ENCODE results near the gene HIRIP3.
A peak's percentile ranks its signal among the peaks of the same experiment; 100 is the strongest.
"Not testable (repeated sequence)": the region's sequence is repeated elsewhere in the genome, so short reads cannot be mapped to it uniquely, and the experiment has no call there.

HIRIP3 gene

GRCh38 chr16:29972992-29973383 is 22.4 kb downstream of the HIRIP3 start:
- no CpG with 5 or more reads among the region's 6 CpGs for WGBS (ENCODE audit: insufficient coverage, insufficient read length)
- Histone ChIP-seq H3K27ac (ENCODE audit: low read length) (no peak overlapping the region), H3K27me3 (ENCODE audit: control insufficient read depth, insufficient read depth, low read length) (no peaks in the 10 kb centered on the region; the same call in 1 of the 2 replicates), H3K36me3 (ENCODE audit: control insufficient read depth, insufficient read depth, low read length) (peaks cover 5% of the 10 kb centered on the region; the same call in 1 of the 2 replicates), H3K4me3 (ENCODE audit: low read length) (no peak overlapping the region), H3K9me3 (ENCODE audit: control insufficient read depth, insufficient read depth, low read length) (no peaks in the 10 kb centered on the region), H3K4me1 (ENCODE audit: control insufficient read depth, insufficient read depth, low read length) (0 out of 2 replicates have a peak, but pooled peaks cover 4% of the 10 kb centered on the region)
- DNase-seq (ENCODE audit: low read depth, low spot score) = no peak

GRCh38 chr16:29972500-29972899 is 22.9 kb downstream of the HIRIP3 start:
- no peaks in the 10 kb centered on the region for H3K9me3 ChIP-seq (ENCODE audit: control insufficient read depth, insufficient read depth, low read length)
- H3K4me3 ChIP-seq (ENCODE audit: low read length) = no peak overlapping the region
- WGBS (ENCODE audit: insufficient coverage, insufficient read length) = no CpG with 5 or more reads among the region's 1 CpG
- H3K4me1 ChIP-seq (ENCODE audit: control insufficient read depth, insufficient read depth, low read length) = 0 out of 2 replicates have a peak, but pooled peaks cover 4% of the 10 kb centered on the region
- peaks cover 3% of the 10 kb centered on the region; the same call in 1 of the 2 replicates for H3K36me3 ChIP-seq (ENCODE audit: control insufficient read depth, insufficient read depth, low read length)
- H3K27me3 ChIP-seq (ENCODE audit: control insufficient read depth, insufficient read depth, low read length) = no peaks in the 10 kb centered on the region; the same call in 1 of the 2 replicates
- H3K27ac ChIP-seq (ENCODE audit: low read length) = no peak overlapping the region
- DNase-seq (ENCODE audit: low read depth, low spot score) = no peak

- Histone ChIP-seq H3K9me3 (ENCODE audit: control insufficient read depth, insufficient read depth, low read length) (no peaks in the 10 kb centered on the region), H3K36me3 (ENCODE audit: control insufficient read depth, insufficient read depth, low read length) (peaks cover 3% of the 10 kb centered on the region; the same call in 1 of the 2 replicates), H3K4me3 (ENCODE audit: low read length) (no peak overlapping the region), H3K27ac (ENCODE audit: low read length) (no peak overlapping the region), H3K27me3 (ENCODE audit: control insufficient read depth, insufficient read depth, low read length) (no peaks in the 10 kb centered on the region; the same call in 1 of the 2 replicates), H3K4me1 (ENCODE audit: control insufficient read depth, insufficient read depth, low read length) (0 out of 2 replicates have a peak, but pooled peaks cover 4% of the 10 kb centered on the region)
- no peak for DNase-seq (ENCODE audit: low read depth, low spot score)
- no CpG with 5 or more reads among the region's 8 CpGs for WGBS (ENCODE audit: insufficient coverage, insufficient read length)
Observed at GRCh38 chr16:29971304-29971703, 24.1 kb downstream of the HIRIP3 start.

GRCh38 chr16:29968205-29968604 is 27.2 kb downstream of the HIRIP3 start:
- Histone ChIP-seq H3K9me3 (ENCODE audit: control insufficient read depth, insufficient read depth, low read length) (no peaks in the 10 kb centered on the region), H3K27me3 (ENCODE audit: control insufficient read depth, insufficient read depth, low read length) (no peaks in the 10 kb centered on the region; the same call in 1 of the 2 replicates), H3K27ac (ENCODE audit: low read length) (no peak overlapping the region), H3K4me3 (ENCODE audit: low read length) (no peak overlapping the region), H3K36me3 (ENCODE audit: control insufficient read depth, insufficient read depth, low read length) (peaks cover 3% of the 10 kb centered on the region; the same call in 1 of the 2 replicates), H3K4me1 (ENCODE audit: control insufficient read depth, insufficient read depth, low read length) (no peaks in the 10 kb centered on the region)
- DNase-seq (ENCODE audit: low read depth, low spot score) = no peak
- WGBS (ENCODE audit: insufficient coverage, insufficient read length) = no CpG with 5 or more reads among the region's 4 CpGs

GRCh38 chr16:29963021-29963743 is 32.2 kb downstream of the HIRIP3 start:
- no peaks in the 10 kb centered on the region for H3K9me3 ChIP-seq (ENCODE audit: control insufficient read depth, insufficient read depth, low read length)
- WGBS (ENCODE audit: insufficient coverage, insufficient read length) = no CpG with 5 or more reads among the region's 14 CpGs
- H3K4me1 ChIP-seq (ENCODE audit: control insufficient read depth, insufficient read depth, low read length) = peaks cover 3% of the 10 kb centered on the region; the same call in 1 of the 2 replicates
- no peak overlapping the region for H3K4me3 ChIP-seq (ENCODE audit: low read length)
- H3K36me3 ChIP-seq (ENCODE audit: control insufficient read depth, insufficient read depth, low read length) = no peaks in the 10 kb centered on the region; the same call in 1 of the 2 replicates
- DNase-seq (ENCODE audit: low read depth, low spot score) = no peak
- no peak overlapping the region for H3K27ac ChIP-seq (ENCODE audit: low read length)
- H3K27me3 ChIP-seq (ENCODE audit: control insufficient read depth, insufficient read depth, low read length) = no peaks in the 10 kb centered on the region

GRCh38 chr16:29962344-29962994 is 32.9 kb downstream of the HIRIP3 start:
- Histone ChIP-seq H3K36me3 (ENCODE audit: control insufficient read depth, insufficient read depth, low read length) (no peaks in the 10 kb centered on the region), H3K4me1 (ENCODE audit: control insufficient read depth, insufficient read depth, low read length) (peaks cover 3% of the 10 kb centered on the region; the same call in 1 of the 2 replicates), H3K9me3 (ENCODE audit: control insufficient read depth, insufficient read depth, low read length) (no peaks in the 10 kb centered on the region), H3K27ac (ENCODE audit: low read length) (no peak overlapping the region), H3K27me3 (ENCODE audit: control insufficient read depth, insufficient read depth, low read length) (no peaks in the 10 kb centered on the region), H3K4me3 (ENCODE audit: low read length) (peak overlapping the region; percentile 62; the same call in 1 of the 2 replicates)
- no CpG with 5 or more reads among the region's 18 CpGs for WGBS (ENCODE audit: insufficient coverage, insufficient read length)
- no peak for DNase-seq (ENCODE audit: low read depth, low spot score)

GRCh38 chr16:29961479-29962343 is 33.7 kb downstream of the HIRIP3 start, which contains the start of gene TMEM219:
TSS of gene TMEM219 (plus strand) at chr16:29962079. CDS start at chr16:29963144, 1,065 bp downstream.
- Histone ChIP-seq H3K27me3 (ENCODE audit: control insufficient read depth, insufficient read depth, low read length) (no peaks in the 10 kb centered on the region), H3K36me3 (ENCODE audit: control insufficient read depth, insufficient read depth, low read length) (no peaks in the 10 kb centered on the region), H3K4me3 (ENCODE audit: low read length) (peak within 1 kb of the TSS; percentile 62), H3K9me3 (ENCODE audit: control insufficient read depth, insufficient read depth, low read length) (no peaks in the 10 kb centered on the region), H3K27ac (ENCODE audit: low read length) (no peak within 1 kb of the TSS), H3K4me1 (ENCODE audit: control insufficient read depth, insufficient read depth, low read length) (peaks cover 3% of the 10 kb centered on the region; the same call in 1 of the 2 replicates)
- WGBS (ENCODE audit: insufficient coverage, insufficient read length) = no CpG with 5 or more reads among the region's 75 CpGs
- DNase-seq (ENCODE audit: low read depth, low spot score) = peak; percentile 70

DNA sequence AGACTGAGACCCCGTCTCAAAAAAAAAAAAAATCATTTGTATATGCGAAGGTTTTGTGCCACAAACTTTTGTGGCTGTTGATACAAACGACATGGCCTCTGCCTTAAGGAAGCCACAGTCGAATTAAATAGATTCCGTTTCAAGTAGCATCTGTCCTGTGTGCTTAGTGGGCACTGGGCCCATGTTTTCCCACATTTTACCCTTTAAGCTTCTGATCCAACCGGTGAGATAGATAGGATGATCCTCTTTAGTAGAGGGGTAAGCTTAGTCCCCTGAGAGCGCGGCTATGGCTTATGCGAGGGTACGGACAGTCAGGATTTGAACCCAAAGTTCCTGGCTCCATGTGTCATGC is 34.3 kb downstream of the HIRIP3 start:
- H3K27ac ChIP-seq (ENCODE audit: low read length) = no peak overlapping the region
- peak overlapping the region; percentile 62; the same call in 1 of the 2 replicates for H3K4me3 ChIP-seq (ENCODE audit: low read length)
- WGBS (ENCODE audit: insufficient coverage, insufficient read length) = no CpG with 5 or more reads among the region's 10 CpGs
- H3K9me3 ChIP-seq (ENCODE audit: control insufficient read depth, insufficient read depth, low read length) = no peaks in the 10 kb centered on the region
- peaks cover 3% of the 10 kb centered on the region; the same call in 1 of the 2 replicates for H3K4me1 ChIP-seq (ENCODE audit: control insufficient read depth, insufficient read depth, low read length)
- DNase-seq (ENCODE audit: low read depth, low spot score) = no peak
- no peaks in the 10 kb centered on the region for H3K27me3 ChIP-seq (ENCODE audit: control insufficient read depth, insufficient read depth, low read length)
- H3K36me3 ChIP-seq (ENCODE audit: control insufficient read depth, insufficient read depth, low read length) = no peaks in the 10 kb centered on the region

DNA sequence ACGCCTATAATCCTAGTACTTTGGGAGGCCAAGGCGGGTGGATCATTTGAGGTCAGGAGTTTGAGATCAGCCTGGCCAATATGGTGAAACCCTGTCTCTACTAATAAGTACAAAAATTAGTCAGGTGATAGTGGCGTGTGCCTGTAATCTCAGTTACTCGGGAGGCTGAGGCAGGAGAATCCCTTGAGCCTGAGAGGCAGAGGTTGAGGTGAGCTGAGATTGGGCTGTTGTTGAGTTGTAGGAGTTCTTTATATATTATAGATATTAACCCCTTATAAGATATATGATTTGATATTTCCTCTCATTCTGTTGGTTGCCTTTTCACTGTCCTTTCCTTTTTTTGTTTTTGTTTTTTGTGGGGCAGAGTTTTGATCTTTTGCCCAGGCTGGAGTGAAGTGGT is 35.6 kb downstream of the HIRIP3 start:
- DNase-seq (ENCODE audit: low read depth, low spot score); H3K36me3 ChIP-seq (ENCODE audit: control insufficient read depth, insufficient read depth, low read length); H3K4me3 ChIP-seq (ENCODE audit: low read length); H3K4me1 ChIP-seq (ENCODE audit: control insufficient read depth, insufficient read depth, low read length); H3K27ac ChIP-seq (ENCODE audit: low read length); H3K27me3 ChIP-seq (ENCODE audit: control insufficient read depth, insufficient read depth, low read length); H3K9me3 ChIP-seq (ENCODE audit: control insufficient read depth, insufficient read depth, low read length): not testable (repeated sequence)
- WGBS (ENCODE audit: insufficient coverage, insufficient read length) = no CpG with 5 or more reads among the region's 4 CpGs

DNA sequence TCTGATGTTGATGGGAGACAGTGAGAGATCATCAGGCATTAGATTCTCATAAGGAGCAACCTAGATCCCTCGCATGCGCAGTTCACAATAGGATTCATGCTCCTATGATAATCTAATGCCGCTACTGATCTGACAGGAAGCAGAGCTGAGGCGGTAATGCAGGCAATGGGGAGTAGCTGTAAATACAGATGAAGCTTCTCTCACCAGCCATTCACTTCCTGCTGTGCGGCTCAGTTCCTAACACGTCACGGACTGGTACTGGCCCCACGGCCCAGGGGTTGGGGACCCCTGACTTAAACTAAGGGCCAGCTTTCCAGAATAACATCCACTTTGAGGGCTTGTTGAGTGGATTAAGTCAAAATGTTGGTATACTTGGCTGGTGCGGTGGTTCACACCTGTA is 36.1 kb downstream of the HIRIP3 start:
- Histone ChIP-seq H3K9me3 (ENCODE audit: control insufficient read depth, insufficient read depth, low read length) (no peaks in the 10 kb centered on the region), H3K27ac (ENCODE audit: low read length) (no peak overlapping the region), H3K4me1 (ENCODE audit: control insufficient read depth, insufficient read depth, low read length) (peaks cover 3% of the 10 kb centered on the region; the same call in 1 of the 2 replicates), H3K36me3 (ENCODE audit: control insufficient read depth, insufficient read depth, low read length) (no peaks in the 10 kb centered on the region), H3K27me3 (ENCODE audit: control insufficient read depth, insufficient read depth, low read length) (no peaks in the 10 kb centered on the region), H3K4me3 (ENCODE audit: low read length) (no peak overlapping the region)
- WGBS (ENCODE audit: insufficient coverage, insufficient read length) = no CpG with 5 or more reads among the region's 9 CpGs
- no peak for DNase-seq (ENCODE audit: low read depth, low spot score)
